Loucy (cell line): ENCODE data around the gene LIPC.

Source experiments
- H2AFZ ChIP-seq: fragments of 200-600 bp; sonication (generic); 2 replicates; pipeline ENCODE4 v1.6.0; 2016; ENCODE audit warnings: antibody characterized with exemption, mild to moderate bottlenecking, low read length, moderate library complexity
- H3F3A ChIP-seq: fragments of 200-600 bp; 2 replicates; pipeline ENCODE4 v1.6.0; 2016; ENCODE audit warnings: antibody characterized with exemption, low read depth, mild to moderate bottlenecking
- H3K27me3 ChIP-seq: fragments of 200-600 bp; sonication (generic); 2 replicates; pipeline ENCODE4 v1.6.1; 2014; ENCODE audit warnings: low read length, mild to moderate bottlenecking; ENCODE audit not compliant: insufficient read depth, poor library complexity, severe bottlenecking
- H3K36me3 ChIP-seq: fragments of 200-600 bp; sonication (generic); 2 replicates; pipeline ENCODE4 v1.6.1; 2016; ENCODE audit warnings: low read length; ENCODE audit not compliant: insufficient read depth
- H3K4me1 ChIP-seq: fragments of 200-600 bp; sonication (generic); 2 replicates; pipeline ENCODE4 v1.5.1; 2014; ENCODE audit warnings: low read length, mild to moderate bottlenecking; ENCODE audit not compliant: insufficient read depth, poor library complexity, severe bottlenecking
- H3K4me2 ChIP-seq: fragments of 200-600 bp; sonication (generic); 2 replicates; pipeline ENCODE4 v1.6.0; 2014; ENCODE audit warnings: antibody characterized with exemption, low read length, low read depth, mild to moderate bottlenecking; ENCODE audit not compliant: poor library complexity, severe bottlenecking
- H3K4me3 ChIP-seq: fragments of 200-600 bp; sonication (generic); 2 replicates; pipeline ENCODE4 v1.5.1; 2014; ENCODE audit warnings: low read length, mild to moderate bottlenecking, mixed read lengths; ENCODE audit not compliant: poor library complexity, severe bottlenecking
- H3K79me2 ChIP-seq: fragments of 200-600 bp; sonication (generic); 2 replicates; pipeline ENCODE4 v1.6.1; 2014; ENCODE audit warnings: low read length; ENCODE audit not compliant: insufficient read depth
- H3K9ac ChIP-seq: fragments of 200-600 bp; sonication (generic); 2 replicates; pipeline ENCODE4 v1.6.0; 2014; ENCODE audit warnings: mild to moderate bottlenecking, low read depth, low read length, moderate library complexity; ENCODE audit not compliant: poor library complexity, severe bottlenecking
- H3K9me2 ChIP-seq: fragments of 200-600 bp; sonication (generic); replicated peaks from 2 replicates; pipeline ENCODE4 v1.6.1; 2016; ENCODE audit warnings: low read depth, low read length, mixed read lengths
- H3K9me3 ChIP-seq: fragments of 200-600 bp; sonication (generic); 2 replicates; pipeline ENCODE4 v1.6.1; 2014; ENCODE audit warnings: mild to moderate bottlenecking, antibody characterized with exemption, low read length, low read depth; ENCODE audit not compliant: insufficient read depth
- H4K20me1 ChIP-seq: fragments of 200-600 bp; sonication (generic); 2 replicates; pipeline ENCODE4 v1.6.0; 2014; ENCODE audit warnings: antibody characterized with exemption, low read length, mild to moderate bottlenecking; ENCODE audit not compliant: insufficient read depth, poor library complexity, severe bottlenecking
- EZH2phosphoT487 ChIP-seq: fragments of 200-600 bp; IDR thresholded peaks from 2 replicates; pipeline ENCODE4 v1.6.1; 2018; ENCODE audit warnings: antibody characterized with exemption, mild to moderate bottlenecking, moderate library complexity, borderline replicate concordance
- TF ChIP-seq, protein P1 (sequence below): fragments of 200-600 bp; sonication (generic); conservative IDR thresholded peaks from 2 replicates; pipeline ENCODE4 v1.5.1; 2014; ENCODE audit warnings: mild to moderate bottlenecking, antibody characterized with exemption, low read length

LIPC gene

DNA sequence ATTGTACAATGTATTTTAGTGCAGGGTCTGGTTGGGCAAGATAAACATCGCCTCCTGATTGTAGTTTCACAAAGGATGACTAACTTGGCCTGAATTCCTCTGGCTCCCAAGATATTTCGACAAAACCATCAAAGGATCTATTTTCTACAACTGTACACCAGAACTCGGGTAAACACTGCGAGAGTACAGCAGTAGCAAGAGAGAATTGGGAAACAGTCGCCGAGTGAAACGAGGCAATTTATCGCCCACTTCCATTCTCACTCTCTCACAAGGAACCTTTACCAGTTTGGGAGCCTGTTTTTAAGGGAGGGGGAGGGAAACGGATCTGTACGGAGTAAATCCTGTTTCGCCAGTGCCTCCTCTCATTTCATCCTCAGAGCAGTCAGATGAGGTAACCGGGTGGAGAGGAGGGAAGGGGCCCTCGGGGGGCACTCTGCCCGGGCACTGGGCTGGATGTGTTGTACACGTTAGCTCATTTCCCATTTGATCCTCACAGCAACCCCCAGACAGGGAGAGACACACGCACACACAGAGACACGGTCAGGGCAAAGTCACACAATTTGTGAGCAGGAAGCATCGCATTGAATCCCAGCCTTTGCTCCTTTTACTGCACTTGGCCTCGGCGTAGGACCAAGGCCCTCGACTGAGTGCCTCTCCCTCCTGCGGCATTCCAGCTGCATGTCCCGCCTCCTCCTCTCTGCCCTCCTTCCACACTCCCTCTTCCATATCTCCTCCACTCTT is 120.1 kb downstream of the LIPC start:
- no peaks in the 10 kb centered on the region for H3K27me3 ChIP-seq
- no peaks in the 10 kb centered on the region for H3K9me2 ChIP-seq
- H3K79me2 ChIP-seq: no peaks in the 10 kb centered on the region
- peak overlapping the region; percentile 84 for H2AFZ ChIP-seq
- peak overlapping the region; percentile 87 for H3K9ac ChIP-seq
- H3F3A ChIP-seq: peaks cover 28% of the 10 kb centered on the region
- peak overlapping the region; percentile 71 for H3K4me3 ChIP-seq
- H3K4me1 ChIP-seq: peaks cover 94% of the 10 kb centered on the region
- peak overlapping the region; percentile 93 for H3K4me2 ChIP-seq
- TF ChIP-seq, protein P1, sequence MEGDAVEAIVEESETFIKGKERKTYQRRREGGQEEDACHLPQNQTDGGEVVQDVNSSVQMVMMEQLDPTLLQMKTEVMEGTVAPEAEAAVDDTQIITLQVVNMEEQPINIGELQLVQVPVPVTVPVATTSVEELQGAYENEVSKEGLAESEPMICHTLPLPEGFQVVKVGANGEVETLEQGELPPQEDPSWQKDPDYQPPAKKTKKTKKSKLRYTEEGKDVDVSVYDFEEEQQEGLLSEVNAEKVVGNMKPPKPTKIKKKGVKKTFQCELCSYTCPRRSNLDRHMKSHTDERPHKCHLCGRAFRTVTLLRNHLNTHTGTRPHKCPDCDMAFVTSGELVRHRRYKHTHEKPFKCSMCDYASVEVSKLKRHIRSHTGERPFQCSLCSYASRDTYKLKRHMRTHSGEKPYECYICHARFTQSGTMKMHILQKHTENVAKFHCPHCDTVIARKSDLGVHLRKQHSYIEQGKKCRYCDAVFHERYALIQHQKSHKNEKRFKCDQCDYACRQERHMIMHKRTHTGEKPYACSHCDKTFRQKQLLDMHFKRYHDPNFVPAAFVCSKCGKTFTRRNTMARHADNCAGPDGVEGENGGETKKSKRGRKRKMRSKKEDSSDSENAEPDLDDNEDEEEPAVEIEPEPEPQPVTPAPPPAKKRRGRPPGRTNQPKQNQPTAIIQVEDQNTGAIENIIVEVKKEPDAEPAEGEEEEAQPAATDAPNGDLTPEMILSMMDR: no peak
- TF ChIP-seq EZH2phosphoT487: no peak
- H3K36me3 ChIP-seq: no peaks in the 10 kb centered on the region
- no peaks in the 10 kb centered on the region for H4K20me1 ChIP-seq
- no peaks in the 10 kb centered on the region for H3K9me3 ChIP-seq

GRCh38 chr15:58552505-58553364 is 120.9 kb downstream of the LIPC start:
- Histone ChIP-seq H3K9me2 (no peaks in the 10 kb centered on the region), H3K27me3 (no peaks in the 10 kb centered on the region), H3K4me3 (peak overlapping the region; percentile 71), H3K9ac (peak overlapping the region; percentile 87), H2AFZ (peak overlapping the region; percentile 84; the same call in 1 of the 2 replicates), H3K4me2 (peak overlapping the region; percentile 93), H3K4me1 (peaks cover 88% of the 10 kb centered on the region), H3F3A (peaks cover 28% of the 10 kb centered on the region), H3K79me2 (no peaks in the 10 kb centered on the region), H3K36me3 (no peaks in the 10 kb centered on the region), H3K9me3 (no peaks in the 10 kb centered on the region), H4K20me1 (no peaks in the 10 kb centered on the region)
- TF ChIP-seq EZH2phosphoT487: no peak
- TF ChIP-seq, protein P1: no peak

GRCh38 chr15:58553365-58553918 is 121.7 kb downstream of the LIPC start:
- peak overlapping the region; percentile 87 for H3K9ac ChIP-seq
- H2AFZ ChIP-seq: no peak overlapping the region
- H3K4me1 ChIP-seq: peaks cover 81% of the 10 kb centered on the region
- H3K9me3 ChIP-seq: no peaks in the 10 kb centered on the region
- H4K20me1 ChIP-seq: no peaks in the 10 kb centered on the region
- no peaks in the 10 kb centered on the region for H3K9me2 ChIP-seq
- H3K36me3 ChIP-seq: no peaks in the 10 kb centered on the region
- no peak overlapping the region for H3K4me3 ChIP-seq
- no peak overlapping the region for H3K4me2 ChIP-seq
- peaks cover 28% of the 10 kb centered on the region for H3F3A ChIP-seq
- H3K79me2 ChIP-seq: no peaks in the 10 kb centered on the region
- H3K27me3 ChIP-seq: no peaks in the 10 kb centered on the region
- TF ChIP-seq, protein P1: no peak
- no peak for TF ChIP-seq EZH2phosphoT487
